OCI-M2 (cell line): Measurements from ENCODE around the gene SP4.

Source experiments
- DNase-seq: peaks from one replicate; lab custom pipeline; 2025; ENCODE audit not compliant: unreplicated experiment; lab: John Stamatoyannopoulos, UW

The SP4 gene

DNA sequence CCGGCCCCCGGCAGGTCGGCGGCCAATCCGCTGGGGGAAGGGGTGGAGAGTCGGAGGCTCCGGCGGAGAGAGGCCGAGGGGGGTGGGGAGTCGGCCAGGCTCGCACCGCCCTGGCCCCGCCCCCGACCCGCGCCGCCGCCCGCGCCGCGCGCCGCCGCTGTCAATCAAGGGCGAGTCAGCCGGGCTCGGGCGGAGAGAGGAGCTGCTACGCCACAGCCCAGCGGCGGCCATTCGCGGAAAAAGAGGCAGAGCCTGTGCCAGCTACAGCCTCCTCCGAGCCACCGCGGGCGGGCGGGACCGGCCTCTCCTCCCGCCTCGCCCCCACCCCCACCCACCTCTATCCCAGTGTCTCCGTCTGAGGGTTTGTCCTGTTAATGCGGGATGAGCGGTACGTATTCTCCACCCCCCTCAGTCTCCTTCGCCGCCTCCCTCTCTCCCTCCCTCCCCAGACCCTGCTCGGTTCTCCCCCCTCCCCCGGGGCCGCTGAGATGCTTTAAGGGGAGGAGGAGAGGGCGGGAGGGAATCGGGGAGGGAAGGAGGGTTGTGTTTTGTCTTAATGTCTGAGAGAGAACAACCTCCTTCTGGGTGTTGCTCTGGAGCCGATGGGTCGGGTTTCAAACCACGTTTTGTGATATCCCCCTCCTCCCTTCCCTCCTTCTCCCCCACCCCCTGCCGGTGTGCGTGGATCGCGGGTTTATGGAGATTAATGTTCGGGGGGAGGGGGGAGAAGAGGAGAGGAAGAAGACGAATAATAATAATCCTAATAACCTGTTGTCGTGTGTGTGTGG, at the start of gene SP4:
Gene SP4, plus strand, starts transcription at position 213 of the 788 bp plus-strand sequence. Its CDS starts 169 bp downstream, at position 382.
- DNase-seq = peak; percentile 73

DNA sequence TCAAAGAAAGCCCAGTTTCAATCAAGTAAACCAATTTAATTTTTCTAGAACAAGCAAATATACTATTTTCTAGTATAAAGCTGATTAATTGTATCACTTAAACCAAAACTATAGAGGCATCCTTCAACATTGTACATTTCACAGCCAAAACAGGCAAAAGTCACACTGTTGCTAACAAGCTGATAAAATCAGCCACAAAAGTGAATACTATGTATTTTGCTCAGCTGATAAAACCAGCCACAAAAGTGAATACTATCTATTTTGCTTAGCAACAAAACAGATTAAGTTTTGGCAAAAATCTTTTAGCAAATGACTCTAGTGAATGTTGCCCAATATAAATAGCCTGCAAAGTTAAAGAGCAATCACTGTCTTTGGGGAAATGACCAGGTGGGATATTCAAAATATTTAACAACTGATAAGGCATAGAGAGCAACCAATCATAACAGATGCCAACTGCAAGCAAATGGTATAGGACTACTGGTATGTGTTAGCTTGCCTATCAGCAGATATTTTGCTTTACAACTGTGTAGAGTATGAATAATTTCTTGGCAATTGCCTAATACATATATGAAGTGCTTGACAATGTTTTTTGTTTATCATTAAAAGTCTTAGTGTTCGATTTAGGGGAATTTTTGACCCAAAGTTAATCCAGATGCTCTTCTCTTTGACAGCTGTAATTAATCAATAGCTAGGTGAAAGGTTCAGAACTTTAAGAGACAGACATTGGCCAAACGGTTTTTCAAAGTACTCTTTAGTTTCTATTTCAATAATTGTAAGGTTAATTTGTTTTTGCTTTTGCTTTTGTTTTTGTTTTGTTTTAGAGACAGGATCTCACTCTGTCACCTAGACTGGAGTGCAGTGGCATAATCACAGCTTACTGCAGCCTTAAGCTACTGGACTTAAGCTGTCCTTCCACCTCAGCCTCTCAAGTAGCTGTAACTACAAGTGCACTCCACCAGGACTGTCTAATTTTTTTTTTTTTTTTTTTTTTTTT, 44.4 kb upstream of the SP4 start:
- no peak for DNase-seq

DNA sequence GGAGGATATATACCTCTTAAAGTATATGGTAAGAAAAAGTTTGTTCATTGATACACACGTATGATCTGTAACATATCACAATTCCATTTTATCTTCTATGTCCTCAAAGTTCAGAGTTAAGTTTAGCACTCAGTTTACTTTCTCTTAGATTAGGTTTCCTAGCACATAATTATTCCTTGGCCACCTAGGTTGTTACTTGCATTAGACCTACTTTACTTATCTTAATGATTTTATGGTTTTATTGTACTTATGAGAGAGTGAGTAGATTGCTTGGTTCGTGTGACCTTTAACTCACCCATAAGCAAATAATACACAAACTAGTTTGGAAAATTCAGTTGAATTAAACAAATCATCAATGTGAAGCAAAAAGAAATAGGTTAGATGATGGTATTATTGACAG, 33.9 kb upstream of the SP4 start:
- no peak for DNase-seq

DNA sequence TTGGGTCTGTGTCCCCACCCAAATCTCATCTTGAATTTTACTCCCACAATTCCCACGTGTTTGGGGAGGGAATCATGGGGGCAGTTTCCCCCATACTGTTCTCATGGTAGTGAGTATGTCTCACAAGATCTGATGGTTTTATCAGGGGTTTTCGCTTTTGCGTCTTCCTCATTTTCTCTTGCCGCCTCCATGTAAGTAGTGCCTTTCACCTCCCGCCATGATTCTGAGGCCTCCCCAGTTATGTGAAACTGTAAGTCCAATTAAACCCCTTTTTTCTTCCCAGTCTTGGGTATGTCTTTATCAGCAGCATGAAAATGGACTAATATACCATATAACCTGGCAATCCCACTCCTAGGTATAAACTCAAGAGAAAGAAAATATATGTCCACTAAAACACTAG, 25.9 kb upstream of the SP4 start:
- no peak for DNase-seq

DNA sequence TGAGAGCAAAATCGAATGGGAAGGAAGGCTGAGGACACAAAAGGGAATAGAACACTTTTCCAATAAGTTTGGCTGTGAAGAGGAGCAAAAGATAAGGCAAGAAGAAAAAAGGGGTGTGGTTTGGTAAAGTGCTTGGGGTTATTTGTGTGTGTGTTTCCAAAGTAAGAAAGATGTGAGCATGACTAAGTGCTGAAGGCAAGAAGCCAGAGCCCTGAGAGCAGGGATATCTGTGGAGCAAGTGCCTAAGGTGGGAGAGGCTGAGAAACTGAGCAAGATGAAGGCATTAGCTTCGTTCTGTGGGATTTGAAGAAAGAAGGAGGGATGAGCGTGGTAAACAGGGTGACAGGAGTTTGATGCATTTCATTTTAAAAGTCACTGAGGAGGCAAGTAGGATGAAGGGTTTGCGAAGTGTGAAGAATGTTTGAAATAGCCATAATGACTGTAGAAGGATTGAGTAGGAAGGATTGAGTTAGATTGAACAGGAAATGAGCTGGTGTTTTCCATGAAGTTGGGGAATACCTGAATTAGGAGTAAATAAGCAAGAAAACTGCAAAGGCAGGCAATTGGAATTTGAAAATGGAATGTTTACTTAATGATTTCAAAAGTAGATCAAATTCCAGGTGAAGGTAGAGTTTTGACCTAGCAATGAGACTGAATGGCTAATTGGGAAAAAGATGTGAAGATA, 19.9 kb upstream of the SP4 start:
- no peak for DNase-seq

DNA sequence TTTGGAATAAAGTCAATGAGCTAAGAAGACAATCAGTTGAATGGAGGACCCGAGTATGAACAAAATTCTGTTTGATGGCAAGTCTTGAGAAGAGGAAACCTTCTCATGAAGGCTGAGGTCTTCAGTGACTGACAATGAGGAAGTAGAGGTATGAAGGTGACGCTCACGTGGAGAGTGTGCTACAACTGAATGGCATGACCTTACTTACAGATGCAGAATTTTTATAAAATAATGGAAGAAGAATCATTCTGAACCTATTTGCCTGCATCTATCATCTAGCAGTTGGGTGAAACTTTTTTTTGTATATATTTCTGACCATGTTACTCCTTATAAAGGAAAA, 19.4 kb upstream of the SP4 start:
- no peak for DNase-seq

DNA sequence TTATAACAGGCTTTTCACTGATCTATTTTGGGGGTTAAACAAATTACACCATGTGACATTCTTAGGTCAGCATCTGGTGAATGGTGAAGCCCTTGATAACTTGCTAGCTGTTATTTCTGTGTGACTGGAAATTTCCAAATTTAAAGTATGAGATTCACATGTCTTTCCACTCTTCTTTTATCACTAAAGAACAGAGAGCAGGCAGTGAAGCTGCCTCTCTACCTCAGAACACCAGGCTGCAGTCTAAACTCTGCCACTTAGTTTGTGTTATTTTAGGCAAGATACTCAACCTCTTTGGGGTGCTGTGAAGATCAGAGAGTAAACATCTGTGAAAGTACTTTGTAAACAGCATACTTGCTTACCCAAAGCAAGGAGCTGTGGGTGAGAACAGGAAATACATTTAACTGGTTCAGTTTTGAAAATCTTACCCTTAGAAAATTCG, 15.5 kb upstream of the SP4 start:
- no peak for DNase-seq

DNA sequence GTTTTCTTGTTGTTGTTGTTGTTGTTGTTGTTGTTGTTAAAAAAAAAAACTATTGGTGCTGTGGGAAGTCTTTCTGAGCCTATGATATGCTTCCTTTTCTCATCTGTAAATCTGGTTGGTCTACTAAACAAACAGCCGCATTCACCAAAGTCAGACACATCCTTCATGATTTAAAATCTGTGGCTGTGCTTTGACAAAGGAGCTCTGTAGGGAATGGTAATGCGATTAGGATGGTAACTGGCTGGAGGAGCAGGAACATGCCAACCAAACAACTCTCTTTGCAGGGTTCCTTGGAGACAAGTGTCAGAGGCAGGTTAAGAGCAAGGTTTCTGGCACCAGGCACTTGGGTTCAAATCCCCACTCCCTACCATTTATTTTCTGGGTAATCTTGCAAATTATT, 14.9 kb upstream of the SP4 start:
- DNase-seq = no peak

DNA sequence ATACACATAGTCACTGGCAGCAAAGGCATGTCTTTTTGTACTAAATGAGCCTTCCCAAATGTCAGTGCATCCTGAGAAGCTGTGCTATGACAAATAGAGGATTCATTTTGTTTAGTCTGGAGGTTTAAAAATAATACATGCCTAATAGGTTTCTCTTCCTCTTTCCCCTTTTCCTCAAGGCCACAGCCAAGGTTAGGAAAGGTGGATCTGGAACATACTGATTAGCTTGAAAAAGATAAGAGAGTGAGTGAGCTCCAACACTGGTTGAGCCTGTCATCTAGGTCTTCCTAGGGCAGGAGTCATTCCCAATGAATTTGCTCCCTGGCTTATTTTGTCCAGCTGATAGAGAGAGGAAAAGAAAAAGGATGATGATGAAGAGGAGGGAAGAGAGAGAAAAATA, 14.4 kb upstream of the SP4 start:
- DNase-seq = no peak

DNA sequence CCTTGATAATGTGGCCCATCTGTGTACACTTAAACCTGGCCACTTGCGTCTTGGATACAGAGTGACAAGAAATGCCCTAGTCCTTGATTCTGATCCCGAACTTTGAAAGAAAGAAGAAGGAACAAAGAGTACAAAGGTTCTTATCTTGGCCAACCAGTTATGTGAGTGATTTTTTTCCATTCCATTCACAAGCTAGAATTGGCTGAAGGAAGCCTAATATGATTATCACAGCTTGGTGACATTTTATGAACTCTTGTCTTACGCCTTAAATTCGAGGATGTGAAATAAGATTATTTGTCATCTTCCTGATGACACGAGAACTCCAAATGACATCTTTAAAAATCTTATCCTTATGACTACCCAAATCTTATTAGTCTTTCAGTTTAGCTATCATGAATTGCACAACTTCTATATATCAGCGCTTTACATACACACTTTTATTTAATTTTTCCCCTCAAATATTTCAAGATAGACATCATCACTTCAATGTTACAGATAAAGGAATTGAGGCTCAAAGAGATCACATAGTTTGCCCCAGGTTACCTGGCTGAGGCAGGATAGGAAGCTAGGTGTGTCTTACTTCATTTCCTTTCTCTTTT, 13.0 kb upstream of the SP4 start:
- no peak for DNase-seq

DNA sequence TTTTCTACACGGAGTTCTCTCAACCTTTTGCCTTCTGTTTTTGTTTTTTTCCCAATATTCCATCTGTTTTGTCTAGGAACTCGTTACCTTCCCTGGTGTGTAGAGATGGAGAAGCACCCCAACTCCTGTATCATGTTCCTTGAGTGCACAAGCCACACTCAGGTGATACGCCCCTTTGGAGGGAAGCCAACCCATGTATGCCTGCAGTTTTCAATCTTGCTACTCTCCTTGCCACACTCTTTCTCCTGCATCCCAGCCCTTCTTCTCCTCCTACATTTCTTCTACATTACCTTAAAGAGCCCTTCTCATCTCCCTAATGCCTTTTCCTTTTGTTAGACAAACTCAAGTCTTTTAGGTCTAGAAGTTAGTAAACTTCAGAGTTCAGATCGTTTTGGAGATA, 10.2 kb upstream of the SP4 start:
- DNase-seq = no peak

DNA sequence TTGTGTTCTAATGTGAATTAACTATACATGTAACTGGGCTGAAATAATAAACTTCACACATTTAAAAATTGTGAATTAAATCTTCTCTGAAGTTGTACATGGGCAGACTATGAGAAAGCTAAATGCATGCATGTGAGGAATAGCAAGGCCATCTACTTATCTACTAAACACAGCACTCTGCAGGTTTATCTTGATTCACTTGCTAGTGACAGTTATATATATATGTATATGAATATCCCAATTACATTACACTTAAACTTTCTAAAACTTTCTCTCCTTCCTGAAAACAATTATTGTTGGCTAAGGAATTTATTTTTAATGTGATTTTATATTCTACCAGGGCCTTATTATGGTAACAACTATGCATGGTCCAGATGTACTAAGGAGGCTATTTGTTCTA, 5.1 kb upstream of the SP4 start:
- no peak for DNase-seq

DNA sequence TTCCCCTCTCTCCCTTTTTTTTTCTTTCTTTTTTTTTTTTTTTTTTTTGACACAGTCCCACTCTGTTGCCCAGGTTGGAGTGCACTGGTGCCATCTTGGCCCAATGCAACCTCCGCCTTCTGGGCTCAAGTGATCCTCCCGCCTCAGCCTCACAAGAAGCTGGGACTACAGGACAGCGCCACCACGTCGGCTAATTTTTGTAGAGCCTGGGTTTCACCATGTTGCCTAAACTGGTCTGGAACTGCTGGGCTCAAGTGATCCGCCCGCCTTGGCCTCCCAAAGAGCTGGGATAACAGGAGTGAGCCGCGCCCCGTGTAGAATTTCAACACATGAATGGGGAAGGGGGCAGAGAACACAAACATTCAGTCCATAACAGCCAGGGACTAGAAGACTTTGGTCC, 2.6 kb upstream of the SP4 start:
- no peak for DNase-seq

DNA sequence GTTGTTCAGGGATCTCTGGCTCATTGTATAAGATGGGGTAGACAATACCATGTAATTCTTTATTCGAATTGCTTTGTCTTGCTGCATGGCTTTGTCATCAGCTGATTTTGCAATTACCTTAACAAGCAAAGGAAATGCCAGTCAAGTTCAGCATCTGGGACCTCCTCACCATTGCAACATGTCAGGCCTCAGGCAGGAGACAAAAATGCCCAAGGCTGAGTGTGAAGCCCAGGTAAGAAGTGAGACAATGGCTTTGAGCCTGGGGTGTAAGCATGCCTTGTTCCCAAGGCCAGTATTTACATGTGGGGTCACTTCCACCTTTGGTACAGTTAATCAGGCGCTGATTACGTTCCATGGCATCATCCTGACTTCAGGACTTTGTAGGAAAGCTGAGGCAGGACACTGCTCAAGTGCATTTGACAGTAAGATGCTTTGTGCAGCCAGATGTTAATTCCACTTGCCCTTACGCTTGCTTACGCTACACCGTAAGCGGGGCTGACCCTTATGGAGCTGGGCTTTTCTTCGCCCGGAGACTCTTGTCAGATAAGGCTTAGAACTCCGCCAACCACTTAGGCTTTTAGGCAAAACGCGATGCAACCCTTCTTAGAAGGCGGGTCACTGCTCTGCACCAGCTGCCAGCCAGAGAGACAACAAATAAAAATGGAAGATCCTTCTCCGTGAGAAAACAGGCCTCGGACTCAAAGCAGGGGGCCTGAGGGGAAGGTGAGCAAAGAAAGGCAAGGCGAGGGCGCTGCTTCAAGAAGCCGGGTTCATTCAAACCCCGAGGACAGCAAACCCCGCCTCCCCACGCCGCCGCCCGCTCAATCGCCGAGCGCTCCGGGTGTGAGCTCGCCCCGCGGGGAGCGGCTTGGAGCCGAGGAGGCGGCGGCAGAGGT, 1.3 kb upstream of the SP4 start:
- no peak for DNase-seq

DNA sequence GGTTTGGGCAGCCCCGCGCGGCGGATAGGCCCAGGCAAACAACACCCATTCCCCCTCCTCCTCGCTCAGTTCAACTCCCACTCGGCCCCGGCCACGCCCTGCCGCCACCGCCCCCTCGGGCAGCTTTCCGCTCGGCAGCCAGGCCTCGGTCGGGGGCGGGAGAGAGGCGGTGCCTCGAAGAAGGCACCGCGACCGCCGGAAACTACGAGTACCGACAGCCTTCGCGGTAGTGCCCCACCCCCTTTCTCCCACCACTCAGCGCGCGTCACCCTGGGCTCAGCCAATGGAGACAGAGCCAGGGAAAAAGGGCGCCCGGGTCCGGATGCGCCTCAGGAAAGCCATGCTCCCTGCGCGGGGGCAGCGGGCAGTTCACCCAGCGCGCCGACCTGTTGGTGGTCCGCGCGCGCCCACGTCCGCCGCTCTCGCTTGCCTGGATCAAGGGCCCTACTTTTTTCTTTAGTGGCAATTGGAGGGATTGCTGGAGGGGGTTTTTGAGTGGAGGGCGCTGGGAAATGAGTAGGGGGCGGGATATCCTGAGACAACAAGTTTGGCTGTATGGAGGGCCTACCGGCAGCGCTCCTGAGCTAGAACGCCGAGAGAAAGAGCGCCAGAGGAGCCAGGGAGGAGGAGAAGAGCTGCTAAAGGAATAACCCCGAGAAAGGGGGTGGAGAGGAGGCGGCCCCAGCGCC, 557 bp upstream of the SP4 start:
- DNase-seq = peak; percentile 54

DNA sequence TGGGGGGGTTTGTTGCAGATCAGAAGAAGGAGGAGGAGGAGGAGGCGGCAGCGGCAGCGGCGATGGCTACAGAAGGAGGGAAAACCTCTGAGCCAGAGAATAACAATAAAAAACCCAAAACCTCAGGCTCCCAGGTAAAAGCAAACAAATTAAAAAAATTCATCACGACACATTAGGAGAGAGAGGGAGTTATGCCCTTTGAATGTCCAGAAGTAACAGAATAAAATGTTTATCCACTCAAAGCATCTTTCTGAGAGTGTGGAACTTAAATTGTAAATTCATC, 717 bp downstream of the SP4 start:
- no peak for DNase-seq

DNA sequence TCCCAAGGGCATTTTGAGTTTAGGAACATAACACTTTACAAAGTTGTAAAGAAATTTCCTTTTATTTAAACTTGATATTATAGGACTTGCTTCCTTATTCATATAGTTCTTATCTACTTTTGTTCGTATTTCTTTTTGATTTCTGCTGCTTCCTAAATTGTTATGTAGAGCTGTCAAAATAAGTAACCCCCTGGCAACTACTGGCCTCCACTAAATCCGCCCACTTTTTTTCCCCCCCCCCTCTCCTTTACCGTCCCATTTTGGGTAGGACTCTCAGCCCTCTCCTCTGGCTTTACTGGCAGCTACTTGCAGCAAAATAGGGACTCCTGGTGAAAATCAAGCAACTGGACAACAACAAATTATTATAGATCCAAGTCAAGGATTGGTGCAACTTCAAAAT, 1.1 kb downstream of the SP4 start:
- DNase-seq = no peak

DNA sequence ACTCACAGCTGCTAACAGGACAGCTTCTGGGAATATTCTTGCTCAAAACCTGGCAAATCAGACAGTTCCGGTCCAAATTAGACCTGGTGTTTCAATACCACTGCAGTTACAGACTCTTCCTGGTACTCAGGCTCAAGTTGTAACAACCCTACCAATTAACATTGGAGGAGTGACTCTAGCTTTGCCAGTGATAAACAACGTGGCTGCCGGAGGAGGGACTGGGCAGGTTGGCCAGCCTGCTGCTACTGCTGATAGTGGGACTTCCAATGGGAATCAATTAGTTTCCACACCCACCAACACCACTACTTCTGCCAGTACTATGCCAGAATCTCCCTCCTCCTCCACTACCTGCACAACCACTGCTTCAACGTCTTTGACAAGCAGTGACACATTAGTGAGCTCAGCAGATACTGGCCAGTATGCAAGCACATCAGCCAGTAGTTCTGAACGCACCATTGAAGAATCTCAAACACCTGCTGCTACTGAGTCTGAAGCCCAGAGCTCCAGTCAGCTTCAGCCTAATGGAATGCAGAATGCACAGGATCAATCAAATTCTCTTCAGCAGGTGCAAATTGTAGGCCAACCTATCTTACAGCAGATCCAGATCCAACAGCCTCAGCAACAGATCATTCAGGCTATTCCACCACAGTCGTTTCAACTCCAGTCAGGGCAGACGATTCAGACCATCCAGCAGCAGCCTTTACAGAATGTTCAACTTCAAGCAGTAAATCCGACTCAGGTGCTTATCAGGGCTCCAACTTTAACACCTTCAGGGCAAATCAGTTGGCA, 2.1 kb downstream of the SP4 start:
- DNase-seq = no peak

DNA sequence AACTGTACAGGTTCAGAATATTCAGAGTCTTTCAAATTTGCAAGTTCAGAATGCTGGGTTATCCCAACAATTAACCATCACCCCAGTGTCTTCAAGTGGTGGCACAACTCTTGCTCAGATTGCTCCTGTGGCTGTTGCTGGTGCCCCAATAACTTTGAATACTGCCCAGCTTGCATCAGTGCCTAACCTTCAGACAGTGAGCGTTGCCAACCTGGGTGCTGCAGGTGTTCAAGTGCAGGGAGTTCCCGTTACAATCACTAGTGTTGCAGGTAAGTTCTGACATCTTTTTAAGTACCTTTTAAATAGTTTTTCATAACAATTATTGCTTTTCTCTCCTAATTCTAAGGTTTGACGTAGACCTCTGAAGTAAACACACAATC, 2.7 kb downstream of the SP4 start:
- no peak for DNase-seq
